Muscle of arm (tissue), 12 donors: ENCODE results near the gene CYP19A1. TPM values are rescaled to one million over a fixed set of nuclear protein-coding genes. Genes with fewer than 3 reads are reported as not detected.
A peak's percentile ranks its signal among the peaks of the same experiment; 100 is the strongest.
"Not testable (repeated sequence)": the region's sequence is repeated elsewhere in the genome, so short reads cannot be mapped to it uniquely, and the experiment has no call there.

Experiments
- DNase-seq: peaks from one replicate; pipeline ENCODE4 v3.0.0-alpha.2; 2013
- polyA plus RNA-seq, 12 donors: library from polyadenylated mRNA; unstranded; fragments of 120-200 nt; gene quantifications; one replicate each; pipeline ENCODE4 v1.2.1, GENCODE V29; 2013; ENCODE audit not compliant: insufficient read length in 12 of 12

CYP19A1 gene
- polyA plus RNA-seq, 12 donors: 0.38 to 1.5 (median 0.62) TPM; not detected in 2

- no peak for DNase-seq
These were observed 75.3 kb downstream of the CYP19A1 start for GRCh38 chr15:51263116-51263515.

- no peak for DNase-seq
These were observed 75.9 kb downstream of the CYP19A1 start for GRCh38 chr15:51262463-51262862.

GRCh38 chr15:51261113-51261512, 77.3 kb downstream of the CYP19A1 start:
- DNase-seq: not testable (repeated sequence)

GRCh38 chr15:51260202-51260601, 78.2 kb downstream of the CYP19A1 start:
- DNase-seq: no peak

GRCh38 chr15:51255533-51255932, 82.9 kb downstream of the CYP19A1 start:
- DNase-seq: no peak

GRCh38 chr15:51253366-51253765, 85.0 kb downstream of the CYP19A1 start:
- DNase-seq: no peak

GRCh38 chr15:51252671-51253070, 85.7 kb downstream of the CYP19A1 start:
- DNase-seq: no peak

- DNase-seq: no peak
These were observed 86.8 kb downstream of the CYP19A1 start for GRCh38 chr15:51251556-51251955.

GRCh38 chr15:51250217-51251011, 88.0 kb downstream of the CYP19A1 start:
- DNase-seq: no peak

- no peak for DNase-seq
These were observed 92.8 kb downstream of the CYP19A1 start for GRCh38 chr15:51245628-51246027.

GRCh38 chr15:51244423-51244869, 94.0 kb downstream of the CYP19A1 start:
- no peak for DNase-seq

- DNase-seq: no peak
These were observed 94.6 kb downstream of the CYP19A1 start for GRCh38 chr15:51243774-51244173.

- DNase-seq: no peak
These were observed 98.3 kb downstream of the CYP19A1 start for GRCh38 chr15:51240066-51240465.

- no peak for DNase-seq
These were observed 100.6 kb downstream of the CYP19A1 start for GRCh38 chr15:51237816-51238215.

GRCh38 chr15:51234176-51234927, 104.0 kb downstream of the CYP19A1 start:
- no peak for DNase-seq

- no peak for DNase-seq
These were observed 105.8 kb downstream of the CYP19A1 start for GRCh38 chr15:51232581-51232980.

GRCh38 chr15:51229907-51230330, 108.5 kb downstream of the CYP19A1 start:
- peak; percentile 52 for DNase-seq

- no peak for DNase-seq
These were observed 110.3 kb downstream of the CYP19A1 start for GRCh38 chr15:51227940-51228732.

- no peak for DNase-seq
These were observed 111.7 kb downstream of the CYP19A1 start for GRCh38 chr15:51226576-51227210.

- DNase-seq: no peak
These were observed 114.0 kb downstream of the CYP19A1 start for GRCh38 chr15:51224428-51224827.

- no peak for DNase-seq
These were observed 114.6 kb downstream of the CYP19A1 start for GRCh38 chr15:51223771-51224229.
